Fibroblast of mammary gland (primary cell): ENCODE measurements around the gene NTN3.

Experiments
- DNase-seq: peaks from one replicate; pipeline ENCODE4 v3.0.0-alpha.2; 2010; ENCODE audit warnings: low read depth
- H3K4me3 ChIP-seq: 2 replicates; pipeline ENCODE4 v1.5.1; 2011; ENCODE audit warnings: low read depth, mild to moderate bottlenecking, low read length, moderate library complexity; ENCODE audit not compliant: control insufficient read depth
- TF ChIP-seq, protein P1 (sequence below): conservative IDR thresholded peaks from 2 replicates; pipeline ENCODE4 v1.5.1; 2011; ENCODE audit warnings: low read depth, low read length, inconsistent platforms; ENCODE audit not compliant: control insufficient read depth, insufficient read depth

The NTN3 gene

DNA sequence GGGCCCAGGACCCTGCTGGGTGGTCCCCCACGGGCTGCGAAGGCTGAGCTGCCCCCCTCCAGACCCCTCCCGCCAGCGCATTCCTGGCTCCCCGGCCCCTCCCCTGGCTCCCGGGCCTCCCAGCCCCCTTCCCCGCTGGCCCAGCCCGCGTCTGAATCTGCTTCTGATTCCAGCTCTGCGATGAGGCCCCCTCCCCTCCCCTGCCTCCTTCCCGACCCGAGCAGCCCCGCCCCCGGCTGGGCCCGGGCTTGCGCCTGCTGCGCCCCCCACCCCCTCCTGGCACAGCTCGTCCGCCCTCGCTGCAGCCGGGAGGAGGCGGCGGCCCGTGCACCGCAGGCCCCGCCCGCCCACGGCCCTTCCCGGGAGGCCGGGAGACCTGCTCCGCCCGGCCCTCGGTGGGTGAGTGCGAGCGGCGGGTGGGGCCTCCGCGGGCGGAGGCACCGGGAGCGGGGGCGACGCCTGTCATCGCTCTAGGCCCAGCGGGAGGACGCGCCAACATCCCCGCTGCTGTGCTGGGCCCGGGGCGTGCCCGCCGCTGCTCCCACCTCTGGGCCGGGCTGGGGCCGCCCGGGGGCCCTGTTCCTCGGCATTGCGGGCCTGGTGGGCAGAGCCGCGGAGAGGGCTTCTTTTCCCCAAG lies at the start of gene NTN3:
NTN3 (plus strand) TSS at position 282 of the 637 bp plus-strand sequence. CDS start 405 bp downstream, outside the sequence.
- H3K4me3 ChIP-seq: no peak within 1 kb of the TSS
- TF ChIP-seq, protein P1, sequence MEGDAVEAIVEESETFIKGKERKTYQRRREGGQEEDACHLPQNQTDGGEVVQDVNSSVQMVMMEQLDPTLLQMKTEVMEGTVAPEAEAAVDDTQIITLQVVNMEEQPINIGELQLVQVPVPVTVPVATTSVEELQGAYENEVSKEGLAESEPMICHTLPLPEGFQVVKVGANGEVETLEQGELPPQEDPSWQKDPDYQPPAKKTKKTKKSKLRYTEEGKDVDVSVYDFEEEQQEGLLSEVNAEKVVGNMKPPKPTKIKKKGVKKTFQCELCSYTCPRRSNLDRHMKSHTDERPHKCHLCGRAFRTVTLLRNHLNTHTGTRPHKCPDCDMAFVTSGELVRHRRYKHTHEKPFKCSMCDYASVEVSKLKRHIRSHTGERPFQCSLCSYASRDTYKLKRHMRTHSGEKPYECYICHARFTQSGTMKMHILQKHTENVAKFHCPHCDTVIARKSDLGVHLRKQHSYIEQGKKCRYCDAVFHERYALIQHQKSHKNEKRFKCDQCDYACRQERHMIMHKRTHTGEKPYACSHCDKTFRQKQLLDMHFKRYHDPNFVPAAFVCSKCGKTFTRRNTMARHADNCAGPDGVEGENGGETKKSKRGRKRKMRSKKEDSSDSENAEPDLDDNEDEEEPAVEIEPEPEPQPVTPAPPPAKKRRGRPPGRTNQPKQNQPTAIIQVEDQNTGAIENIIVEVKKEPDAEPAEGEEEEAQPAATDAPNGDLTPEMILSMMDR: no peak
- no peak for DNase-seq

DNA sequence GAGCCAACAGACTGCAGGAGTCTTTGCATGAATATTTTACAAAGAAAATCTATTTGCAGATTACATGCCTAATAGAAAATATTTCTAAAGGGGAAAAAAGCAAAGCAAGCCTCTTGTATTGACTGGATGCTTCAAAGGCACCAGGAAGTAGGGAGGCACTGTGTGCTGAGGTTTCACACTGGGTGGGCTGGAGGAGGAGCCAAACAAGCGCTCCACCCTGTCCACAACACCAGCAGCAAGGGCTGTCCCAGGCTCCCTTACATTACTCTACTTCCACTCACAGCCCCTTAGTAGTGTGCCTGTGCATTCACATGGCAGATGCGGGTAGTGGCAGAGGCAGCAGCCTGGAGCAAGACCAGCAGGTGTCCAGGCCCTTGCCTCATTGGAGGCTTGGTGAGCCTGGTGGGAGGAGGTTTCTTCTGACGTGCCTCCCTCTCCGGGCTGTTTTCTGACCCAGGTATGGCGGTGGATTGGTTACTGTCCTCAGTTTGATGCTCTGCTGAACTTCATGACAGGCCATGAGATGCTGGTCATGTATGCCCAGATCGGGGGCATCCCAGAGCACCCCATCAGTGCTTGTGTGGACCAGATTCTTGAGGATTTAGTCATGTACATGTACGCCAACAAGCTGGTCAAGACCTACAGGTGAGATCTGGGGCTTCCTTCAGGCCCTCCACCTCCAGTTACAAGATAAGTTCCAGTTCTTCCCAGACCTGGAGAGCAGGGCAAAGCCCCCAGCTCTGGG lies 48.8 kb upstream of the NTN3 start:
- TF ChIP-seq, protein P1: no peak
- H3K4me3 ChIP-seq: no peak overlapping the region
- DNase-seq: no peak

DNA sequence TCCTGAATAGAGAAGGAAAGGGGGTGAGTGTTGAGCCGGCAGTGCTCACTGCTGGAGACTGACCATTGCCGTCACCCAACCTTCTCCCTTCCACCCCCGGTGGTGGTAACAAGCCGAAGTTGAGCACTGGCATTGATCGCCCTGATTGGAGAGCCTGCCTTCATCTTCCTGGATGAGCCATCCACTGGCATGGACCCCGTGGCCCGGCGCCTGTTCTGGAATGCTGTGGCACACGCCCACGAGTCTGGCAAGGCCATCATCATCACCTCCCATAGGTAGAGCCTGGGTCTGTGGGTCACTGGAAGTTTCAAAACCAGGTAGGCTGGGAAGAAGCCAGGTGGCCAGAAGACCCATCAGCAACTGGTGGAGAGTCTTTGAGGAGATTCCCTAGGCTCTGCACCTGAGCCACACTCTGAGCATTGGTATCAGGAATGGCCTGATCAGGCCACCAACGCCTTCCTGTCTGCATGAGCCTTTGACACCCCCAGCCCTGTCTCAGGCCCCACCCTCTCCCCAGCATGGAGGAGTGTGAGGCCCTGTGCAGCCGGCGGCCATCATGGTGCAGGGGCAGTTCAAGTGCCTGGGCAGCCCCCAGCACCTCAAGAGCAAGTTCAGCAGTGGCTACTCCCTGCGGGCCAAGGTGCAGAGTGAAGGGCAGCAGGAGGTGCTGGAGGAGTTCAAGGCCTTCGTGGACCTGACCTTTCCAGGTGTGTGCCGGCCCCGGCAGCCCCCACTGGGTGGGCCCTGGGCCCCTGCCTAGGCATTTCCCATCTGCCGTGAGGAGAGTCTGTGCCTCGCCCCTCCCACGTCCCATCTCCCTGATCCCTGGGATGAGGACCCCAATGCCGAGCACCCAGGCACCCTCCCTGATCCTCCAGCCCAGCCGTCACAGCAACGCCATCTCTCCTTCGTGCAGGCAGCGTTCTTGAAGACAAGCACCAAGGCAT lies 46.8 kb upstream of the NTN3 start:
- TF ChIP-seq, protein P1: no peak
- no peak for DNase-seq
- H3K4me3 ChIP-seq: no peak overlapping the region

DNA sequence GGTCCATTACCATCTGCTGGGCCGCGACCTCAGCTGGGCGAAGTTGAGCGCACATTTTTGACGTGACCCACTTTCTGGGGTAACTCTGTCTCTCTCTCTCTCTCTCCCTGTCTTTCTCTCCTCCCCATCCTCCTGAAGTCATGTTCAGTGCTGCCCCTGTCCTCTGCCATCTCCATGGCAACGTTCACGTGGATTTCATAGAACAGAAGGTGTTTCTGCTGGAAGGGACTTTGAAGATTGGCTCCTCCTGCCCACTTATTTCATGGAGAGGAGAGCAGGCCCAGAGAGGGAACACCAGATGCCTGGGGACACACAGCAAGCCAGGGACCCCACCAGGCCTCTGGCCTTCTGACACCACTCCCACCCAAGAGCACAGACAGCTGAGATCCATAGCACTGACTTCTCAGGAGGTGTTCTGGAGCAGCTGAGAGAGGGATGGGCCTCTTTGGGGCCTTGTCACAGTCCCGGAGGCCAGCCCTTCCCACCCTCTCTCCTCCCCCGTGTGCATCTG lies 46.0 kb upstream of the NTN3 start:
- TF ChIP-seq, protein P1: no peak
- no peak overlapping the region for H3K4me3 ChIP-seq
- no peak for DNase-seq

DNA sequence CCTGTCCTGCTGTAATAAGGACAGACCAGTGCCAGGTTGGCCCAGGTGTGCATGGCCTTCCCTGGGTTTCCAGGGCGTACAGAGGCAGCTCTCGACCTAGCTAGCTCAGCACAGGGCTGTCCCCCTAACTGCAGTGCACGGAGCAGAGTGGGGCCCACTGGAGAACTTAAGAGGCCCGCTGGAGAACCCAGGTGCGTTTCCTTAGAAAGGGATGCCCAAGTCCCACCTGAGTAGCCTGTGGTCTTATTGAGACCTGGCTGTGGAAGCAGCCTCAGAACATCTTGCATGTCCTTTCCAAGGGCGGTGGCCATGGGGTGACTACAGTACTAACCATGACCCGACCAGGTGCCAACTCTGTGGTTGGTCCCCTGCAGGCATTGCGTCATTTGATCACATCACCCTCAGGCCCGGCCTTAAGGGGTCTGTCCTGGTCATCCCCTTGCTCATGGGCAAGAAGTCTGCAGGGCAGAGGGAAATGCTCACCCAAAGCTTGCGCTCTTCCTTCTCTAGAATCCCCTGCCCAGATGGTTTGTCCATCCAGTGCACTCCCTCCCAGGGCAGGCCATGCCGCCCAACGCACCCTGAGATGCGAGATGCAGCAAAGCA lies 45.2 kb upstream of the NTN3 start:
- TF ChIP-seq, protein P1: no peak
- DNase-seq: no peak

DNA sequence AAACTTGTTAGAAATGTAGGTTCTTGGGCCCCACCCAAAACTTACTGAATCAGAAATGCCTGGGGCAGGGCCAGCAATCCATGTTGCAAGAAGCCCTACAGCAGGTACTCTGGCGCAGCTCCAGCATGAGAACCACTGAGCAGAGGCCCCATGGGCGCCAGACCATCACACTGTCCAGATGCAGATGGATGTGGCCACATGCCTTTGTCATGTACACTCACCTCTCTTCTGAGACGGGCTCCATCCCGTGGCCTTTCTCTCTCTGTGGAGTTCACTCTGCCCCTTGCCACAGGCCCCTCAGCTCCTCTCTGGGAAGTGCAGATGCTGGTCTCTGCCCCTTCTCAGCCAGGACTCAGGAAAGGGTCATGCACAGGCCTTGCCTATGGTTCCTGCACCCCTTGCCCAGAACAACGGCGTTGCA lies 44.1 kb upstream of the NTN3 start:
- no peak overlapping the region for H3K4me3 ChIP-seq
- no peak for DNase-seq
- TF ChIP-seq, protein P1: no peak

More for the DNA sequence above, 45.2 kb upstream of the NTN3 start:
- no peak overlapping the region for H3K4me3 ChIP-seq
